Skeletal muscle cell (primary cell): ENCODE data around the gene CARS2.
"Not testable (repeated sequence)": the region's sequence is repeated elsewhere in the genome, so short reads cannot be mapped to it uniquely, and the experiment has no call there.

ENCODE experiments used
- DNase-seq: peaks from one replicate; pipeline ENCODE4 v3.0.0-alpha.2; 2010; ENCODE audit warnings: low read depth
- H3K4me3 ChIP-seq: 2 replicates; pipeline ENCODE4 v1.5.1; 2011; ENCODE audit warnings: low read depth, mild to moderate bottlenecking, control low read depth, low read length, moderate library complexity

Gene CARS2

GRCh38 chr13:110662091-110662490 is 43.8 kb downstream of the CARS2 start:
- no peak for DNase-seq
- no peak overlapping the region for H3K4me3 ChIP-seq

- no peak overlapping the region for H3K4me3 ChIP-seq
- DNase-seq: no peak
These were observed 44.7 kb downstream of the CARS2 start for GRCh38 chr13:110661256-110661655.

- DNase-seq, H3K4me3 ChIP-seq: not testable (repeated sequence)
These were observed 47.6 kb downstream of the CARS2 start for GRCh38 chr13:110658218-110658911.

- H3K4me3 ChIP-seq: no peak overlapping the region
- no peak for DNase-seq
These were observed 48.7 kb downstream of the CARS2 start for GRCh38 chr13:110657196-110657595.

DNA sequence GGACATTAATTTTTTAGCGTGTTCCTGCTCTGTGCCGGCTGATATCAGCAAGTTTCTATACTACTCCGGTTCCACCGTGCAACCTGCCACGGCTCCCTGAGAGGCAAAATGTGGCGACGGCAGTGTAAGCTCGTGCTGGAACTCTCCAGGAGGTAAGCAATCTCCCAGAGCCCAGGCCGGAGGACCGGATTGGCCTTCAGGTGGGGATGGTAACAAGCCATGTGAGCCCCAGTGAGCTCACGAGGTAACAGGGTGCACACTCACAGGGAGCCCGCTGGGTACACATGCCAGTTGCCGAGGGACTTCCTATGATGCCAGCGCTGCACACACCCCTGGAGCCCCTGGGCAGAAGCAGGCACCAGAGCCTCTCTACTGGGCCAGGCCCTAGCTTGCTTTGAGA is 52.1 kb downstream of the CARS2 start:
- no peak overlapping the region for H3K4me3 ChIP-seq
- DNase-seq: no peak

DNA sequence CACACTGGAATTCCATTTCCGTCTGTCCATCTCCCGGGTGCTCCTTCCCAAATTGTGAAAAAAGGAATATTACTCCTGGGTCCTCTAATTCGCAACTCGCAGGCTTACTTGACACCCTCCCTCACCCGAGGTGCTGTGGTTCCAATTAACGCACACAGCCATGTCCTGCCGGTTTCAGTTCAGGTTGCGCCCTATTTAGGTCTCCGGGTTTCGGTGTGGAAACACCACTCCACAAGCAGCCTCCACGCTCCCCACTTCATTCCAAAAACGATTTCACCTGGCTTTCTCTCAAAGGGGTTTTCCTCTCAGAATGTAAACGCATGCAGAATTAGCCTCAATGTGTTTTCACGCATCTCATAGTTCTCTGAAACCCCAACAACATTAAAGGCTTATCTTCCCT is 52.6 kb downstream of the CARS2 start:
- H3K4me3 ChIP-seq: no peak overlapping the region

GRCh38 chr13:110652764-110653163 is 53.2 kb downstream of the CARS2 start:
- H3K4me3 ChIP-seq: no peak overlapping the region
- DNase-seq: no peak

More for the DNA sequence above, 52.6 kb downstream of the CARS2 start:
- no peak for DNase-seq

DNA sequence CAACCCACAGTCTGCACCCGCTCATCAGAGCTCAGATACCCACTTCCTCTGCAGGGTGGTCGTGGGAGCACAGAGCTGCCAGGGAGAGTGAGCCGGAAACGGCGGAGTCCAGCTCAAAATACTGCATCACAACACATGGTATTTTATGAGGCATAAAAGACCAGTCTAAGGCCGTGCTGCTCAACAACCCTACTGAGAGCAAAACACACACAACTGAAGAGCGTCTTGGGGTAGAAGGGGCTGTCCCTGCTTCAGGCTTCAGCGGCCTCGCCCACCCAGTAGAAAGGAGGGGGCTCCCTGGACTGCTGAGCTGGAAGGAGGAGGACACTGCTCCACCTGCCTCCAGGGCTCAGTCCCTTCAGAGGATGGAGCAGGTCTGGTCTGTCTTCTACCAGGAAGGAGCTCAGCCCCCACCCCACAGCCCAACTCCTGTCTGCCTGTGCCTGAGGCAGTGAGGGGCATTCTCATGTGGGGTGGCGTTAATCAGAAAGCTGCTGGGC is 53.6 kb downstream of the CARS2 start:
- H3K4me3 ChIP-seq: no peak overlapping the region
- DNase-seq: no peak

GRCh38 chr13:110651726-110652230 is 54.1 kb downstream of the CARS2 start:
- DNase-seq: no peak
- no peak overlapping the region for H3K4me3 ChIP-seq

DNA sequence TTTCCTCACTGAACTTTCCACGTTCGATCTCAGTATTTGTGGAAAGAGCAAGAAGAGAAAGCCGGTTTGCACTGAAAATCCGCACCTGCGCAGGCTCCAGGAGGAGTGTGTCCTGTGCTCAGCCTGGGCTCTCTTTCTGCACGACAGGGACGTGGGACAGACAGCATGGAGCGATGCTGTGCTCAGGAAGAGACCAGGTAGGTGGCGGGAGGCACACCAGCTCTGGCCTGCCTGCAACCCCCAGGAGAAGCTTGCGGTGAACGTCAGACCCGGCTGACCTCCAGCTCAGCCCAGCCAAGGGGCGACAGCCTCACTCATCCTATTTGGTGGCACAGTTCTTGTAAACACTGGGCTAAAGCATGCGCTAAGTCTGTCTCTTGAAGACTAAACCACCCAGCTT is 54.6 kb downstream of the CARS2 start:
- DNase-seq: no peak
- no peak overlapping the region for H3K4me3 ChIP-seq

- H3K4me3 ChIP-seq: no peak overlapping the region
- no peak for DNase-seq
These were observed 55.5 kb downstream of the CARS2 start for GRCh38 chr13:110650436-110650835.

GRCh38 chr13:110649551-110649950 is 56.4 kb downstream of the CARS2 start:
- DNase-seq: no peak
- H3K4me3 ChIP-seq: no peak overlapping the region

- no peak overlapping the region for H3K4me3 ChIP-seq
- DNase-seq: no peak
These were observed 57.0 kb downstream of the CARS2 start for GRCh38 chr13:110648848-110649421.

DNA sequence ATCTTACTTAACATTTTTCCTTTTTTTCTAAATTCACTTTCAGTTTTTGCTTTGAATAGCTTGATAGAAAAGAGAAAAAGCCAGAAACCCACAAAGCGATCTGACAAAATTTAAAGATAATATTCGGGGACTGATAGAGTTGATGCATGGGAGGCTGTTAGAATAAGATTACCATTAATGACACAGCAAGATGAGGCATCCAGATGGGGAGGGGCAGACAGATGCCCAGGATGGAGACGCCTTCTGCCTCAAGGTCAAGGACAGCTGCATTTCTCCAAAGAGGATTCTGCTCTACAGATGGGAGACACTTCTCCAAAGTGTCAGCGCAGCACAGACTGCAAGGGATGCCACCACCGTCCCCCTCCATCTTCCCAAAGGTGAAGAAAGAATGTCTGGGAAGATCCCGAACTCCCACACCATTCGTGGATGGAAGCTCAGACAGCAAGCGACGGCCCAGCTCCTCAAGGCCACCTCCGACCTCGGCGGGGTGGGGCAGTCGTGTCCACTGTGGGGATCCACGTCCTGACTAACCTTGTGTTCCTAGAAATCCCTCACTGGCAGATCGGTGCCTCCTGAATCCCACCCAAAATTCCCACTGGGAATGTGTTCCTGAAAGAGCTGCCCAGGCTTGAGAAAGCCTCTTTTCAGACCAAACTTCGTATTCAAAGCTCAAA is 57.6 kb downstream of the CARS2 start:
- DNase-seq: no peak
- no peak overlapping the region for H3K4me3 ChIP-seq

DNA sequence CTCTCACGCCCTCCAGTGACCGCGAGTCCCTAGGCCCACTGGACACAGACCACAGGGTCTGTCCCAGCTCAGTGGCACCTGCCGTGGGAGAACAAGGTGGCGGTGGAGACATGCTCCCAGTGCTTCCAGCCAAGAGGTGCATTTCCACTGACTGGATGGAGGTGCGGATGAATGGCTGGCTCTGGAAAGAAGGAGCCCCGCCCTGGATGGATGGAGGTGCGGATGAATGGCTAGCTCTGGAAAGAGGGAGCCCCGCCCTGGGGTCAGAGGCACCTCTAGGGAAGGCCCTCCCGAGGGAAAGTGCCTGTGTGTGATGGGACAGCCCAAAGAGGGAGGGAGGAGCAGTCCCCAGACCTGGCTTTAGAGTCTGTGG is 58.6 kb downstream of the CARS2 start:
- no peak overlapping the region for H3K4me3 ChIP-seq
- no peak for DNase-seq

GRCh38 chr13:110646442-110647364 is 59.2 kb downstream of the CARS2 start:
- DNase-seq: no peak

DNA sequence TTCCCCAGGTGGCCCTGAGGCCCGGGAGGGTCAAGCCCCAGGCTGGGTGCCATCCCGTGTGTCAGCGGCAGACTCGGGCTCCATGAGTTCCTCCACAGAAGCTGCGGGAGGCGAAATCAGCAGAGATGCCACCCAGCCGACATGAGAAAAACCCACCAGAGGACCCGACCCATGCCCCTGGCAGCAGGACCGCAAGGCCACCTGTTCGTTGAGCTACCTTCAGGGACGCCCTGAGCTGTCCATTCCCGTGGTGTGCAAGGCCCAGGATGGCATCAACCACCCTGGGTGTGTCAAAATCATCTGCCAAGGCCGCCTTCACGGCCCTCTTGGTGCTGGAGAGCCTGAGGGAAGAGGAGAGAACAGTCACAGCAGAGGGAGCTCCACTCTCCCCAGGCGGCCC is 60.2 kb downstream of the CARS2 start:
- no peak for DNase-seq
- no peak overlapping the region for H3K4me3 ChIP-seq

More at GRCh38 chr13:110646442-110647364, 59.2 kb downstream of the CARS2 start:
- H3K4me3 ChIP-seq: no peak overlapping the region

GRCh38 chr13:110644892-110645521 is 60.9 kb downstream of the CARS2 start:
- peak; percentile 52 for DNase-seq
- H3K4me3 ChIP-seq: no peak overlapping the region

- no peak overlapping the region for H3K4me3 ChIP-seq
- DNase-seq: no peak
These were observed 62.0 kb downstream of the CARS2 start for GRCh38 chr13:110643768-110644421.
